Neuronal stem cell (in vitro differentiated cells): Measurements from ENCODE around the gene MAGI1.

Source experiments
- DNase-seq: peaks from one replicate; pipeline ENCODE4 v3.0.0-alpha.2; 2013; ENCODE audit warnings: low spot score
- H2AFZ ChIP-seq: one replicate; pipeline ENCODE4 v1.6.1; 2013; ENCODE audit warnings: mild to moderate bottlenecking, low read length, inconsistent platforms
- H2AK5ac ChIP-seq: 2 replicates; pipeline ENCODE4 v1.6.1; 2013; ENCODE audit warnings: low read depth, mild to moderate bottlenecking, inconsistent platforms, low read length, moderate library complexity, mixed read lengths
- H2BK120ac ChIP-seq: 2 replicates; pipeline ENCODE4 v1.6.1; 2013; ENCODE audit warnings: low read depth, mild to moderate bottlenecking, inconsistent platforms, low read length, moderate library complexity, mixed read lengths
- H2BK12ac ChIP-seq: one replicate; pipeline ENCODE4 v1.6.1; 2013; ENCODE audit warnings: low read length, inconsistent platforms
- H2BK15ac ChIP-seq: 2 replicates; pipeline ENCODE4 v1.6.1; 2013; ENCODE audit warnings: mild to moderate bottlenecking, low read length, inconsistent platforms, mixed read lengths
- H2BK5ac ChIP-seq: one replicate; pipeline ENCODE4 v1.6.1; 2013; ENCODE audit warnings: inconsistent platforms, mild to moderate bottlenecking, low read length, moderate library complexity
- H3K14ac ChIP-seq: one replicate; pipeline ENCODE4 v1.6.1; 2013; ENCODE audit warnings: low read length, inconsistent platforms
- H3K18ac ChIP-seq: 2 replicates; pipeline ENCODE4 v1.6.1; 2013; ENCODE audit warnings: low read length, inconsistent platforms
- H3K23ac ChIP-seq: 2 replicates; pipeline ENCODE4 v1.6.1; 2013; ENCODE audit warnings: low read depth, mild to moderate bottlenecking, mixed read lengths, low read length, inconsistent platforms; ENCODE audit not compliant: poor library complexity
- H3K27ac ChIP-seq: replicated peaks from 3 replicates; pipeline ENCODE4 v1.5.1; 2013; ENCODE audit warnings: low read length, inconsistent platforms
- H3K27me3 ChIP-seq, 3 experiments: 2 replicates each; pipeline ENCODE4 v1.6.1; 2013; ENCODE audit warnings: low read length in 3 of 3, mild to moderate bottlenecking in 2 of 3, inconsistent platforms in 1 of 3, low read depth in 1 of 3, mixed read lengths in 1 of 3, moderate library complexity in 1 of 3; ENCODE audit not compliant: control insufficient read depth in 3 of 3, insufficient read depth in 3 of 3
- H3K36me3 ChIP-seq, 2 donors: replicated peaks in 1 of 2; 2 replicates each; pipeline ENCODE4 v1.6.1; 2013; ENCODE audit warnings: low read length in 2 of 2; ENCODE audit not compliant: control insufficient read depth in 2 of 2, insufficient read depth in 2 of 2
- H3K4ac ChIP-seq: 2 replicates; pipeline ENCODE4 v1.6.1; 2013; ENCODE audit warnings: inconsistent platforms, mild to moderate bottlenecking, low read length, moderate library complexity
- H3K4me1 ChIP-seq, 2 donors: 1 replicate in 1 of 2; 2 replicates in 1 of 2; pipeline ENCODE4 v1.6.1; 2013; ENCODE audit warnings: low read length in 2 of 2, low read depth in 1 of 2; ENCODE audit not compliant: control insufficient read depth in 2 of 2, insufficient read depth in 1 of 2
- H3K4me2 ChIP-seq: one replicate; pipeline ENCODE4 v1.6.1; 2013; ENCODE audit warnings: mild to moderate bottlenecking, low read length, inconsistent platforms; ENCODE audit not compliant: insufficient read depth, poor library complexity, severe bottlenecking
- H3K4me3 ChIP-seq, 2 donors: 2 replicates each; pipeline ENCODE4 v1.5.1; 2013; ENCODE audit warnings: low read length in 2 of 2, mild to moderate bottlenecking in 2 of 2, inconsistent platforms in 1 of 2, moderate library complexity in 1 of 2
- H3K79me1 ChIP-seq: one replicate; pipeline ENCODE4 v1.6.1; 2013; ENCODE audit warnings: low read depth, mild to moderate bottlenecking, inconsistent platforms, low read length, moderate library complexity
- H3K9ac ChIP-seq: one replicate; pipeline ENCODE4 v1.6.1; 2013; ENCODE audit warnings: mild to moderate bottlenecking, low read depth, low read length, inconsistent platforms; ENCODE audit not compliant: poor library complexity
- H3K9me3 ChIP-seq, 2 donors: replicated peaks in 1 of 2; 2 replicates each; pipeline versions ENCODE3 to v1.6.1; 2013; ENCODE audit warnings: low read length in 2 of 2, mild to moderate bottlenecking in 2 of 2, inconsistent platforms in 1 of 2, low read depth in 1 of 2, mixed read lengths in 1 of 2, moderate library complexity in 1 of 2; ENCODE audit not compliant: control insufficient read depth in 2 of 2, insufficient read depth in 1 of 2
- H4K8ac ChIP-seq: one replicate; pipeline ENCODE4 v1.6.1; 2013; ENCODE audit warnings: low read depth, mild to moderate bottlenecking, inconsistent platforms, low read length, moderate library complexity
- H4K91ac ChIP-seq: one replicate; pipeline ENCODE4 v1.6.1; 2013; ENCODE audit warnings: low read length, low read depth, mild to moderate bottlenecking, inconsistent platforms; ENCODE audit not compliant: poor library complexity
- WGBS, 2 donors: extraction: QIAGEN DNeasy Blood & Tissue Kit; methylation state at CpG; one replicate each; pipeline ENCODE4 v1.1.7; 2013; ENCODE audit warnings: missing lambda C conversion rate in 2 of 2, mixed read lengths in 1 of 2; ENCODE audit not compliant: insufficient read length in 2 of 2, insufficient replicate concordance in 1 of 2; ENCODE audit errors: extremely low coverage in 2 of 2; 5-methylcytosine and 5-hydroxymethylcytosine counted together

The MAGI1 gene

DNA sequence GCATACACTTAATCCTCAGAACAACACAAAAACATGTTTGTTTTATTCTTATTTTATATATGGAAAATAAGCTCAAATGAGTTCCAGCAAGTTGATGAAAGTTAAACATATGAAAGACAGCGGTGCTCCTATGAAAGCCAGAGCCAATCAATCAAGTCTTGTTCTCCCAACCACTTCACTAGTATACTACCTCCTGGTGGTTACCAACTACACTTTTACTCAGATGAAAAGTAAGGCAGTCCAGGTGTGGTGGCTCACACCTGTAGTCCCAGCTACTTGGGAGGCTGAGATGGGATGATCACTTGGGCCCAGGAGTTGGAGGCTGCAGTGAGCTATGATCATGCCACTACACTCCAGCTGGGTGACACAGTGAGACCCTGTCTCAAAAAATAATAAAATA is 66.0 kb downstream of the MAGI1 start:
- Histone ChIP-seq H2BK12ac (no peak overlapping the region), H3K27me3 (no peaks in the 10 kb centered on the region), H3K4me3 (no peak overlapping the region), H3K18ac (no peak overlapping the region), H4K91ac (no peak overlapping the region), H3K14ac (no peak overlapping the region), H3K27ac (no peak overlapping the region), H2AK5ac (no peak overlapping the region), H4K8ac (no peak overlapping the region), H3K36me3 (no peaks in the 10 kb centered on the region), H3K9ac (no peak overlapping the region), H2BK120ac (no peak overlapping the region), H3K4me2 (no peak overlapping the region), H3K4ac (no peak overlapping the region), H2BK5ac (no peak overlapping the region), H3K23ac (no peak overlapping the region), H2BK15ac (no peak overlapping the region), H3K79me1 (no peaks in the 10 kb centered on the region), H3K9me3 (peaks cover 3 to 4% of the 10 kb centered on the region in 2 donors), H2AFZ (no peak overlapping the region), H3K4me1 (peaks cover 0 to 2% of the 10 kb centered on the region in 2 donors)
- no peak for DNase-seq
- no CpG with 5 or more reads among the region's 1 CpG for WGBS, 2 donors

DNA sequence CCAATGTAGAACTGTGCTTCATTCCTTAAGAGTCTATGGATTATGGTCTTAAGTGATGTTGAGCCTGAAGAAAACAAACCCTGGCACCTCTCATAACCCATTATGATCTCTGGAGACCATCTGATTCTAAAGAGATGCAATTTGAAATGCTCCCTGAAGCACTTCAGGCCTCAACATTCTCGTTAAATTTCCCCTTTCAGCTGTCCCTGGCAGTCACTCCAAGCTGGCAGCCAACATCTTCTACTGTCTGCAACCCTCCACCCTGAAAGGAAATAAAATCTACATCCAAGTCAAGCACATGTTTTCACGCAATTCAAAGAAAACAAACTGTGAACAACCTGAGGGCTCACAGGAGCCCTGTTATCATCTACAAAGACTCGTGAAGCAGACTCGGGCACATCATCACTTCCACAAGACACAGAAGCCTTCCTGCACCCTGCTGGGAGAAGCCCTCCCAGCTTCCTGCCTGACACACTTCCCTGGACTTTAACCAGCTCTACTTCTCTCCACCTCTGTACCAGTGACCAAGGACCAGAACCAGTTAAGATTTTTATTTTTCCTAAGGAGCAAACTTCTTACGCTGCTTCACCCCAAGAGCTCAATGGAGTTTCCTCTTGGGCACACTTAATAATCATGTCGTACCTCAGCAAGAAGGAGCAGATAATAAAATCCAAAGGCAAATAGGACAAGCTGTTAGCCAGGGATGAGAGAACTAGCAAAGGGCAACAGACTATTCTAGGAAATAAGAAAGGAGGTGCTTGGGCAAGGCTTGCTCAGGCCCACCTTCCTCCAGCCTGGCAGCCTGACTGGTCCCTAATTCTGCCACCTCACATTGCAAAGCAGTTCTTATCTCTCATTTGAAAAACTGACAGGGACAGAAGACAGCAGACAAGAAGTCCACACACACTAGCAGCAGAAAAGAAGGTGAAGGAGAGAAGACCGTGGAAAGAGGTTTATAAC is 67.1 kb downstream of the MAGI1 start:
- Histone ChIP-seq H3K4me1 (peaks cover 0 to 2% of the 10 kb centered on the region in 2 donors), H2AFZ (no peak overlapping the region), H2BK5ac (no peak overlapping the region), H3K4ac (no peak overlapping the region), H2BK12ac (no peak overlapping the region), H3K9me3 (peaks cover 3 to 4% of the 10 kb centered on the region in 2 donors), H2AK5ac (no peak overlapping the region), H3K27me3 (no peaks in the 10 kb centered on the region), H3K27ac (no peak overlapping the region), H3K9ac (no peak overlapping the region), H3K18ac (no peak overlapping the region), H3K4me3 (no peak overlapping the region), H4K8ac (no peak overlapping the region), H2BK120ac (no peak overlapping the region), H3K14ac (no peak overlapping the region), H3K79me1 (no peaks in the 10 kb centered on the region), H3K4me2 (no peak overlapping the region), H4K91ac (no peak overlapping the region), H3K23ac (no peak overlapping the region), H2BK15ac (no peak overlapping the region), H3K36me3 (no peaks in the 10 kb centered on the region)
- no peak for DNase-seq
- WGBS, 2 donors: no CpG with 5 or more reads among the region's 7 CpGs

DNA sequence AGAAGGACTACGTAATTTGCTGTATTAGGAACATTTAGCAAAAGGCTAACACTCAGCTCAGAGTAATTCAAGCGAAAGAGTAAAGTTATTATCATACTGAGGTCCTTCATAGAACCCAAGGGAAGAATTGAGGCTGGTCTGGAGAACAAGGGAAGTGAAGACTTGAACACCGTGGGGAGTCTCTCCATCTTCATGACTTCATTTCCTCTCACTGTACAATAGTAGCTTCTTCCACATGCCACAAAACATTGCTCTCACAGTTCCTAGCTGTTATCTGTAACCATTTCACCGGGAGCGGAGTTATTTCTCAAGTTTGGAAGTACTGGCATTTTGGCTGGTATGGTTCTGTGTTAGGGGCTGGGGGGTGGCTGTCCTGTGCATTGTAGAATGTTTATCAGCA is 69.7 kb downstream of the MAGI1 start:
- Histone ChIP-seq H2BK5ac (no peak overlapping the region), H3K36me3 (no peaks in the 10 kb centered on the region), H3K18ac (no peak overlapping the region), H2AFZ (no peak overlapping the region), H3K79me1 (no peaks in the 10 kb centered on the region), H2BK120ac (no peak overlapping the region), H3K14ac (no peak overlapping the region), H2BK15ac (no peak overlapping the region), H3K9me3 (no peaks in the 10 kb centered on the region), H3K4me3 (no peak overlapping the region), H4K91ac (no peak overlapping the region), H3K27ac (no peak overlapping the region), H4K8ac (no peak overlapping the region), H3K4ac (no peak overlapping the region), H2BK12ac (no peak overlapping the region), H3K27me3 (no peaks in the 10 kb centered on the region), H3K9ac (no peak overlapping the region), H3K23ac (no peak overlapping the region), H3K4me1 (peaks cover 2 to 4% of the 10 kb centered on the region in 2 donors), H2AK5ac (no peak overlapping the region), H3K4me2 (no peak overlapping the region)
- WGBS, 2 donors: no CpG with 5 or more reads among the region's 5 CpGs
- DNase-seq: no peak

DNA sequence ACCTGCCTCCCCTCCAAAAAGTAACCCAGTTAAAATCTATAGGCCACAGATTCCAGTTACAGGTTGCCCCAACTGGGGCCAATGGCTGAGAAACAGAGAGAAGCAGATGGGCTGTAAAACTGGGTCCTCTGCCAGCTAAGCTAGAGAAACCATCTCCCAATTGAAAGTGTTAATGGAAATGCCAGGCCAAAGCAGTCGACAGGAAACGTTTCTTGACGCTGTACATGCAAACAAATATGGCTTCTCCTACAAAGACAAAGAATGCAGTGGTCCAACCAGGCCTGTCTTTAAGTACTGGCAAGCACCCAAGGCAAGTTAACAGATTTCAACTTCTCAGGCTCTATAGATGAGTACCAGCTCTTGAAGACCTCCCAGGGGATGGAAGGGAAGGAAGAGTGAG is 71.3 kb downstream of the MAGI1 start:
- no peak overlapping the region for H2BK5ac ChIP-seq
- H3K9me3 ChIP-seq: no peaks in the 10 kb centered on the region
- H3K36me3 ChIP-seq: no peaks in the 10 kb centered on the region
- H3K4me2 ChIP-seq: no peak overlapping the region
- no peak overlapping the region for H3K27ac ChIP-seq
- H3K4me1 ChIP-seq: peaks cover 2 to 5% of the 10 kb centered on the region in 2 donors
- H4K91ac ChIP-seq: no peak overlapping the region
- H2BK120ac ChIP-seq: no peak overlapping the region
- WGBS, 2 donors: no CpG with 5 or more reads among the region's 3 CpGs
- H3K9ac ChIP-seq: no peak overlapping the region
- H2BK12ac ChIP-seq: no peak overlapping the region
- no peak overlapping the region for H2AK5ac ChIP-seq
- H3K18ac ChIP-seq: no peak overlapping the region
- H2BK15ac ChIP-seq: no peak overlapping the region
- no peak overlapping the region for H3K4ac ChIP-seq
- no peak overlapping the region for H2AFZ ChIP-seq
- no peak overlapping the region for H3K23ac ChIP-seq
- H3K79me1 ChIP-seq: no peaks in the 10 kb centered on the region
- H3K14ac ChIP-seq: no peak overlapping the region
- no peaks in the 10 kb centered on the region for H3K27me3 ChIP-seq
- H3K4me3 ChIP-seq: no peak overlapping the region
- no peak overlapping the region for H4K8ac ChIP-seq
- no peak for DNase-seq
